Right renal cortex interstitium (tissue), 3 donors: ENCODE results near the gene DLX3. TPM values are rescaled to one million over a fixed set of nuclear protein-coding genes. Genes with fewer than 3 reads are reported as not detected.

Experiments used
- DNase-seq, 3 donors: peaks; one replicate each; pipeline ENCODE4 v3.0.0-alpha.2; 2013; ENCODE audit warnings: low read depth in 3 of 3, low spot score in 2 of 3
- polyA plus RNA-seq, 3 donors: library from polyadenylated mRNA; unstranded; fragments of 120-200 nt; gene quantifications; one replicate each; pipeline ENCODE4 v1.2.1, GENCODE V29; 2013; ENCODE audit not compliant: insufficient read length in 3 of 3

DLX3 gene
- polyA plus RNA-seq, 3 donors: 0.64 to 2.0 (median 1.4) TPM

GRCh38 chr17:49977463-49978389, 17.3 kb downstream of the DLX3 start:
- no peak for DNase-seq

- DNase-seq: no peak
Observed at GRCh38 chr17:49976828-49977202, 18.2 kb downstream of the DLX3 start.

- DNase-seq: no peak
Observed at GRCh38 chr17:49976163-49976827, 18.7 kb downstream of the DLX3 start.

- no peak for DNase-seq
Observed at GRCh38 chr17:49975531-49975930, 19.5 kb downstream of the DLX3 start.

GRCh38 chr17:49973271-49973615, 21.8 kb downstream of the DLX3 start:
- no peak for DNase-seq

- DNase-seq: no peak
Observed at GRCh38 chr17:49972486-49973270, 22.3 kb downstream of the DLX3 start.

GRCh38 chr17:49971848-49972485, 23.1 kb downstream of the DLX3 start:
- no peak for DNase-seq

- DNase-seq: no peak
Observed at GRCh38 chr17:49971199-49971847, 23.7 kb downstream of the DLX3 start.

GRCh38 chr17:49970498-49970897, 24.5 kb downstream of the DLX3 start:
- no peak for DNase-seq

GRCh38 chr17:49969795-49970389, 25.1 kb downstream of the DLX3 start:
- DNase-seq: no peak

GRCh38 chr17:49969134-49969759, 25.8 kb downstream of the DLX3 start, which contains the start of gene DLX4:
Gene DLX4 (plus strand): TSS chr17:49969190. CDS start chr17:49969469, 279 bp downstream.
- no peak for DNase-seq

- DNase-seq: no peak
Observed at GRCh38 chr17:49968405-49969133, 26.5 kb downstream of the DLX3 start.

- no peak for DNase-seq
Observed at GRCh38 chr17:49967621-49968404, 27.2 kb downstream of the DLX3 start.

- no peak for DNase-seq
Observed at GRCh38 chr17:49967205-49967604, 27.8 kb downstream of the DLX3 start.

- no peak for DNase-seq
Observed at GRCh38 chr17:49966767-49967166, 28.3 kb downstream of the DLX3 start.

GRCh38 chr17:49965524-49965909, 29.5 kb downstream of the DLX3 start:
- no peak for DNase-seq

GRCh38 chr17:49964769-49965523, 30.1 kb downstream of the DLX3 start:
- DNase-seq: no peak
